ENCODE results near the gene CSNK1A1L. TPM values are rescaled to one million over a fixed set of nuclear protein-coding genes. Genes with fewer than 3 reads are reported as not detected.

CSNK1A1L gene
- total and polyA plus RNA-seq, 10 of the 15 experiments (the other 5 are each of a cell fraction or from before 2014, with no cell fraction given) = not detected

GRCh38 chr13:37127691-37128241, 22.3 kb upstream of the CSNK1A1L start (continued):
- no peak for TF ChIP-seq ZBED1 (IDR thresholded peaks at IDR 0.05; ENCODE audit: borderline replicate concordance)
- no peak for TF ChIP-seq HSF1 (IDR thresholded peaks at IDR 0.05; ENCODE audit: low read depth, low read length)

DNA sequence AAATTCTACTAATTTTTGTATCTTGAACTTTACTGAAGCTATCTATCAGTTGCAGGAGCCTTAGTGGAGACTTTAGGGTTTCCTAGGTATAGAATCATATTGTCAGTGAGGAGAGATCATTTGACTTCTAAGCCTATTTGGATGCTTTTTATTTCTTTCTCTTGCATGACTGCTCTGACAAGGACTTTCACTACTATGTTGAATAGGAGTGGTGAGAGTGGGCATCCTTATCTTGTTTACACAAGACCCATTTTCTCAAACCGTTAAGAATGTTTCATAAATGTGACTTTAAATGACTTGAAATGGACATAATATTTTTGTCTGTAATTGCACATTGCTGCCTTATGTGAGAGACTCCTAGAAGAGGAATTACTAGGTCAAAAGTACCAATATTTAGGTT, 17.9 kb upstream of the CSNK1A1L start:
- no peak overlapping the region for H3K27ac ChIP-seq (ENCODE audit: control insufficient read depth, insufficient read depth)
- H3K4me3 ChIP-seq = no peak overlapping the region
- no peaks in the 10 kb centered on the region for H3K79me2 ChIP-seq (ENCODE audit: control insufficient read depth, insufficient read depth, low read length)
- in situ Hi-C loops (cut with MboI) (no loop called here), intact Hi-C loops (cut with micrococcal nuclease; ENCODE audit: unreplicated experiment) (no loop called here)
- no peaks in the 10 kb centered on the region for H3K4me1 ChIP-seq (ENCODE audit: control insufficient read depth, insufficient read depth, low read length)
- ChIA-PET CTCF (interaction anchor here (0.6 kb wide), 1 partner anchor 1248 kb away, joined by 4 read pairs; no protein-coding TSS in a partner anchor), SMC1A (ENCODE audit: uncharacterized antibody, unreplicated experiment) (no interaction called here), POLR2A (no interaction called here), RAD21 (ENCODE audit: unreplicated experiment) (no interaction called here)
- H3K9ac ChIP-seq (ENCODE audit: control insufficient read depth, insufficient read depth, low read length) = no peak overlapping the region
- H3K27me3 ChIP-seq (replicated peaks in 1 of 2; ENCODE audit: control insufficient read depth in 2 of 2, insufficient read depth in 2 of 2, low read length in 1 of 2) = no peaks in the 10 kb centered on the region
- H4K20me1 ChIP-seq (ENCODE audit: control insufficient read depth, insufficient read depth) = no peaks in the 10 kb centered on the region
- no TSS peak for BruUV-seq (replicated peaks)
- H3K9me3 ChIP-seq (replicated peaks; ENCODE audit: control insufficient read depth, insufficient read depth, low read length) = no peaks in the 10 kb centered on the region
- FAIRE-seq (no peak), DNase-seq (ENCODE audit: low read depth, low spot score) (no peak), ATAC-seq (no peak)
- no peak overlapping the region for H3K4me2 ChIP-seq (ENCODE audit: control insufficient read depth, insufficient read depth)
- no peak overlapping the region for H2AFZ ChIP-seq (ENCODE audit: control insufficient read depth, low read depth, low read length)
- 0% methylated on average over 1 of the region's 1 CpG for WGBS (ENCODE audit: insufficient coverage, insufficient replicate concordance, low lambda C conversion rate, missing lambda C conversion rate)
- H3K36me3 ChIP-seq (ENCODE audit: control insufficient read depth in 2 of 2, insufficient read depth in 2 of 2, low read length in 1 of 2) = no peaks in the 10 kb centered on the region
- no peak for TF ChIP-seq RBBP5 (conservative IDR thresholded peaks at IDR 0.05)
- TF ChIP-seq, protein P1, sequence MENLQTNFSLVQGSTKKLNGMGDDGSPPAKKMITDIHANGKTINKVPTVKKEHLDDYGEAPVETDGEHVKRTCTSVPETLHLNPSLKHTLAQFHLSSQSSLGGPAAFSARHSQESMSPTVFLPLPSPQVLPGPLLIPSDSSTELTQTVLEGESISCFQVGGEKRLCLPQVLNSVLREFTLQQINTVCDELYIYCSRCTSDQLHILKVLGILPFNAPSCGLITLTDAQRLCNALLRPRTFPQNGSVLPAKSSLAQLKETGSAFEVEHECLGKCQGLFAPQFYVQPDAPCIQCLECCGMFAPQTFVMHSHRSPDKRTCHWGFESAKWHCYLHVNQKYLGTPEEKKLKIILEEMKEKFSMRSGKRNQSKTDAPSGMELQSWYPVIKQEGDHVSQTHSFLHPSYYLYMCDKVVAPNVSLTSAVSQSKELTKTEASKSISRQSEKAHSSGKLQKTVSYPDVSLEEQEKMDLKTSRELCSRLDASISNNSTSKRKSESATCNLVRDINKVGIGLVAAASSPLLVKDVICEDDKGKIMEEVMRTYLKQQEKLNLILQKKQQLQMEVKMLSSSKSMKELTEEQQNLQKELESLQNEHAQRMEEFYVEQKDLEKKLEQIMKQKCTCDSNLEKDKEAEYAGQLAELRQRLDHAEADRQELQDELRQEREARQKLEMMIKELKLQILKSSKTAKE (IDR thresholded peaks at IDR 0.05; ENCODE audit: low read depth, poor library complexity, severe bottlenecking) = no peak
- TF ChIP-seq, protein P2, sequence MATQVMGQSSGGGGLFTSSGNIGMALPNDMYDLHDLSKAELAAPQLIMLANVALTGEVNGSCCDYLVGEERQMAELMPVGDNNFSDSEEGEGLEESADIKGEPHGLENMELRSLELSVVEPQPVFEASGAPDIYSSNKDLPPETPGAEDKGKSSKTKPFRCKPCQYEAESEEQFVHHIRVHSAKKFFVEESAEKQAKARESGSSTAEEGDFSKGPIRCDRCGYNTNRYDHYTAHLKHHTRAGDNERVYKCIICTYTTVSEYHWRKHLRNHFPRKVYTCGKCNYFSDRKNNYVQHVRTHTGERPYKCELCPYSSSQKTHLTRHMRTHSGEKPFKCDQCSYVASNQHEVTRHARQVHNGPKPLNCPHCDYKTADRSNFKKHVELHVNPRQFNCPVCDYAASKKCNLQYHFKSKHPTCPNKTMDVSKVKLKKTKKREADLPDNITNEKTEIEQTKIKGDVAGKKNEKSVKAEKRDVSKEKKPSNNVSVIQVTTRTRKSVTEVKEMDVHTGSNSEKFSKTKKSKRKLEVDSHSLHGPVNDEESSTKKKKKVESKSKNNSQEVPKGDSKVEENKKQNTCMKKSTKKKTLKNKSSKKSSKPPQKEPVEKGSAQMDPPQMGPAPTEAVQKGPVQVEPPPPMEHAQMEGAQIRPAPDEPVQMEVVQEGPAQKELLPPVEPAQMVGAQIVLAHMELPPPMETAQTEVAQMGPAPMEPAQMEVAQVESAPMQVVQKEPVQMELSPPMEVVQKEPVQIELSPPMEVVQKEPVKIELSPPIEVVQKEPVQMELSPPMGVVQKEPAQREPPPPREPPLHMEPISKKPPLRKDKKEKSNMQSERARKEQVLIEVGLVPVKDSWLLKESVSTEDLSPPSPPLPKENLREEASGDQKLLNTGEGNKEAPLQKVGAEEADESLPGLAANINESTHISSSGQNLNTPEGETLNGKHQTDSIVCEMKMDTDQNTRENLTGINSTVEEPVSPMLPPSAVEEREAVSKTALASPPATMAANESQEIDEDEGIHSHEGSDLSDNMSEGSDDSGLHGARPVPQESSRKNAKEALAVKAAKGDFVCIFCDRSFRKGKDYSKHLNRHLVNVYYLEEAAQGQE (IDR thresholded peaks at IDR 0.05; ENCODE audit: low read depth, low read length) = no peak
- no peak for TF ChIP-seq HCFC1 (IDR thresholded peaks at IDR 0.05; ENCODE audit: low read length)
- no peak for TF ChIP-seq PAX8 (IDR thresholded peaks at IDR 0.05)
- TF ChIP-seq PBX3 (IDR thresholded peaks at IDR 0.05; ENCODE audit: insufficient replicate concordance, low read depth, low read length) = no peak
- no peak for TF ChIP-seq FOS (IDR thresholded peaks at IDR 0.05; ENCODE audit: borderline replicate concordance, extremely low read depth, insufficient read length)
- TF ChIP-seq ASH2L (IDR thresholded peaks at IDR 0.05; ENCODE audit: borderline replicate concordance, low read depth) = no peak
- no peak for TF ChIP-seq GABPA (IDR thresholded peaks at IDR 0.05; ENCODE audit: low read depth)
- no peak for TF ChIP-seq CHD2 (IDR thresholded peaks at IDR 0.05; ENCODE audit: borderline replicate concordance, low read depth, low read length)
- TF ChIP-seq SMARCA5 (IDR thresholded peaks at IDR 0.05) = no peak
- no peak for TF ChIP-seq RUNX3 (IDR thresholded peaks at IDR 0.05; ENCODE audit: low read length)
- no peak for TF ChIP-seq RAD51 (IDR thresholded peaks at IDR 0.05)
